ENCODE results near the gene BEX5. TPM values are rescaled to one million over a fixed set of nuclear protein-coding genes. Genes with fewer than 3 reads are reported as not detected.

Gene BEX5
- total RNA-seq, result 0.16 TPM in 1 of 2 replicates, not detected in the other

DNA sequence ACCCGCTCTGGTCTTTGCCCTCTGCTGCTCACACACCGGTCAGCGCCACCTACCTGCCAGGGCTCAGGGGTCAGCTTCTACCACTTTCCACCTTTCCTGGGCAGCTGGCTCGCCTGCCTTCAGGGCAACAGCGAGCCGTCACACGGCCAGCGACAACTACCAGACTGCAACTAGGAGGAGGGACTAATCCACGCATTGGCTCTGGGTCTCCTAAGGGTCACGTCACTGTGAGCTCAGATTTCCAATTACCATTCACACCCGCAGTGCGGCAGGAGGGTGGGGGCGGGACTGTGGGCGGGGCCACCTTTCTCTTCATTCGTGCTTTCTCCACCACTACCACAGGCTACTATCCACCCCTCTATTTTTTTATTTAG, at the start of gene BEX5:
TSS of gene BEX5 (minus strand) at position 172 of the 374 bp plus-strand sequence. CDS start 1,712 bp downstream, outside the sequence.

DNA sequence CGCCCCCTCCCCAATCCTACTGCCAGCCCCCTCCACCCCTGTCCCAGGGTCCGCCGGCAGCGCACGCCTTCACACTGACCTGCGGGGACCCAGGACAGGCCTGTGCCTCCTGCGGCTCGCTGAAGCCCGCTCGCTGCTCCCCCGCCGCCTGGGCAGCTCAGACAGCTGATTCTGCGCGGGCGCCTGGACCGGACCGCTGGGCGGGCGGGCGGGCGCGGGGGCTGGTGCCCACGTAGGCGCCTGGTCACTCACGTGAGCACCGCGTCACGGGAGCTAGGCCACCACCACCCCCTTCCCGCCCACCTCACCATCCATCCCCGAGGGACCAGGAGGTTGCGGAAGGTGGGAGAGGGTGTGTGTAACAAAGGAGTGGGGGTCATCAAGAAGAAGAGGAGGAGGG, 13.5 kb downstream of the BEX5 start, which contains the start of gene TCEAL6:
TSS of gene TCEAL6 (minus strand) at position 208 of the 400 bp plus-strand sequence.

DNA sequence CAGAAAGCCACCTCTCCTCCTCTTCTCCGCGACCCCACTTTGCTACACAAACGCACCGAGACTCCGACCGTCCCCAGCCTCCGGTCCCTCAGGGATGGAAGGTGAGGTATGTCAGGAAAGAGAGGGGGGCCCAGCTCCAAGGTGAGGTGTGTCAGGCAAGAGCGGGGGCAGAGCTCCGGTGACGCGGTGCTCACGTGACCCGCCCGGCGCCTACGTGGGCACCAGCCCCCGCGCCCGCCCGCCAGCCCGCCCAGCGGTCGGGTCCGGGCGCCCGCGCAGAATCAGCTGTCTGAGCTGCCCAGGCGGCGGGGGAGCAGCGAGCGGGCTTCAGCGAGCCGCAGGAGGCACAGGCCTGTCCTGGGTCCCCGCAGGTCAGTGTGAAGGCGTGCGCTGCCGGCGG, 30.3 kb downstream of the BEX5 start, which contains the start of gene TCEAL2:
TSS of gene TCEAL2 (plus strand) at position 244 of the 400 bp plus-strand sequence. CDS start 1,152 bp downstream, outside the sequence.

Other genes with a start within 250 kb of the BEX5 start
- 0.81 and 2.5 TPM in 2 replicates for gene ZMAT1, start 223.9 kb downstream of the BEX5 start, total RNA-seq
- gene TCEAL2, start 30.3 kb downstream of the BEX5 start, total RNA-seq, result not detected in 2 replicates
- not detected in 2 replicates for gene TCEAL6, start 13.5 kb downstream of the BEX5 start, total RNA-seq
- not detected in 2 replicates for gene TCP11X1, start 59.3 kb upstream of the BEX5 start, total RNA-seq
- gene NXF2, start 91.2 kb upstream of the BEX5 start, total RNA-seq, result not detected in 2 replicates